Mammary epithelial cell (primary cell): ENCODE measurements around the gene ATAD5.

Source experiments
- EZH2 ChIP-seq: IDR thresholded peaks from 2 replicates; pipeline ENCODE4 v1.6.1; 2012; ENCODE audit warnings: low read length, inconsistent platforms, borderline replicate concordance
- TF ChIP-seq, protein P1 (sequence below), 2 donors: IDR thresholded peaks in 1 of 2; conservative IDR thresholded peaks in 1 of 2; 2 replicates each; pipeline ENCODE4 v1.5.1; 2011 to 2012; ENCODE audit warnings: inconsistent platforms in 2 of 2, low read length in 2 of 2, mild to moderate bottlenecking in 2 of 2, control low read depth in 1 of 2, low read depth in 1 of 2; ENCODE audit not compliant: insufficient read depth in 1 of 2; ENCODE audit errors: extremely low read depth in 1 of 2

DNA sequence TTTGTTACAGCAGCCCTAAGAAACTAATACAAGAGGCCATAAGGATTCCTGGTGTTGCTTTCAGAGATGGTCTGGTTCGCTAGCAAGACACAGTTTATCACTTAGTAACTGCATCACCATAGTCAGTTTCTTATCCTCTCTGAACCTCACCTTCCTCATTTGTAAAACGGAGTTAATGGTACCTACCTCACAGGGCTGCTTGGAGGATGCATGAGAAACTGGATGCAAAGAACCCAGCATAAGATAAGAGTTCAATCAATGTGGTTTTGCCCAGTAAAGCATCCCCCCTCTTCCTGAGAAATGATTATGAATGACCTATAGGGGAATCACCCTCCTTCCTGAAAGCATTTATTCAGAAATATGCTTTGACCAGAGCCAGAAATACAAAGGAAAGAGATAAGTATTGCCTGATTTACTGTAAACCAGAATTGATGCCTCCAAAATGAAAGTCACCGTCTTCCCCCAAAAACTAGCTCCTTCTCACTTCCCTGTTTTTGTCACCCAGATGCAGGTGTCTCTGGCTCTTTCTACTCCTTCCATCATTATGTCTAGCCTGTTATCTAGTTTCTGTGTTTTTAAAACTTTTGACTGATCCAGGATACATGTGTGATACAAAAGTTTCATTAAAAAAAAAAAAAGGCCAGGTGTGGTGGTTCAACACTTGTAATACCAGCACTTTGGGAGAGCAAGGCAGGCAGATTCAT lies 77.1 kb downstream of the ATAD5 start:
- no peak for TF ChIP-seq EZH2
- TF ChIP-seq, protein P1, sequence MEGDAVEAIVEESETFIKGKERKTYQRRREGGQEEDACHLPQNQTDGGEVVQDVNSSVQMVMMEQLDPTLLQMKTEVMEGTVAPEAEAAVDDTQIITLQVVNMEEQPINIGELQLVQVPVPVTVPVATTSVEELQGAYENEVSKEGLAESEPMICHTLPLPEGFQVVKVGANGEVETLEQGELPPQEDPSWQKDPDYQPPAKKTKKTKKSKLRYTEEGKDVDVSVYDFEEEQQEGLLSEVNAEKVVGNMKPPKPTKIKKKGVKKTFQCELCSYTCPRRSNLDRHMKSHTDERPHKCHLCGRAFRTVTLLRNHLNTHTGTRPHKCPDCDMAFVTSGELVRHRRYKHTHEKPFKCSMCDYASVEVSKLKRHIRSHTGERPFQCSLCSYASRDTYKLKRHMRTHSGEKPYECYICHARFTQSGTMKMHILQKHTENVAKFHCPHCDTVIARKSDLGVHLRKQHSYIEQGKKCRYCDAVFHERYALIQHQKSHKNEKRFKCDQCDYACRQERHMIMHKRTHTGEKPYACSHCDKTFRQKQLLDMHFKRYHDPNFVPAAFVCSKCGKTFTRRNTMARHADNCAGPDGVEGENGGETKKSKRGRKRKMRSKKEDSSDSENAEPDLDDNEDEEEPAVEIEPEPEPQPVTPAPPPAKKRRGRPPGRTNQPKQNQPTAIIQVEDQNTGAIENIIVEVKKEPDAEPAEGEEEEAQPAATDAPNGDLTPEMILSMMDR (conservative IDR thresholded peaks at IDR 0.05 in 1 of 2, IDR thresholded peaks at IDR 0.05 in 1 of 2; ENCODE audit: extremely low read depth in 1 of 2, insufficient read depth in 1 of 2, low read depth in 1 of 2, low read length in 2 of 2): no peak
